GM18907 (cell line): ENCODE results near the gene ARHGEF39.
A peak's percentile ranks its signal among the peaks of the same experiment; 100 is the strongest.
"Not testable (repeated sequence)": the region's sequence is repeated elsewhere in the genome, so short reads cannot be mapped to it uniquely, and the experiment has no call there.

ENCODE experiments used
- ATAC-seq: cut with Tn5 transposase; IDR thresholded peaks from one replicate; pipeline ENCODE4 v1.9.1; 2021; ENCODE audit warnings: mild to moderate bottlenecking, moderate library complexity; ENCODE audit not compliant: unreplicated experiment

ARHGEF39 gene

GRCh38 chr9:35653611-35654010, 11.4 kb downstream of the ARHGEF39 start:
- ATAC-seq, result no peak

GRCh38 chr9:35652829-35653209, 12.2 kb downstream of the ARHGEF39 start:
- ATAC-seq, result no peak

- no peak for ATAC-seq
These were observed 12.8 kb downstream of the ARHGEF39 start for GRCh38 chr9:35651956-35652828.

DNA sequence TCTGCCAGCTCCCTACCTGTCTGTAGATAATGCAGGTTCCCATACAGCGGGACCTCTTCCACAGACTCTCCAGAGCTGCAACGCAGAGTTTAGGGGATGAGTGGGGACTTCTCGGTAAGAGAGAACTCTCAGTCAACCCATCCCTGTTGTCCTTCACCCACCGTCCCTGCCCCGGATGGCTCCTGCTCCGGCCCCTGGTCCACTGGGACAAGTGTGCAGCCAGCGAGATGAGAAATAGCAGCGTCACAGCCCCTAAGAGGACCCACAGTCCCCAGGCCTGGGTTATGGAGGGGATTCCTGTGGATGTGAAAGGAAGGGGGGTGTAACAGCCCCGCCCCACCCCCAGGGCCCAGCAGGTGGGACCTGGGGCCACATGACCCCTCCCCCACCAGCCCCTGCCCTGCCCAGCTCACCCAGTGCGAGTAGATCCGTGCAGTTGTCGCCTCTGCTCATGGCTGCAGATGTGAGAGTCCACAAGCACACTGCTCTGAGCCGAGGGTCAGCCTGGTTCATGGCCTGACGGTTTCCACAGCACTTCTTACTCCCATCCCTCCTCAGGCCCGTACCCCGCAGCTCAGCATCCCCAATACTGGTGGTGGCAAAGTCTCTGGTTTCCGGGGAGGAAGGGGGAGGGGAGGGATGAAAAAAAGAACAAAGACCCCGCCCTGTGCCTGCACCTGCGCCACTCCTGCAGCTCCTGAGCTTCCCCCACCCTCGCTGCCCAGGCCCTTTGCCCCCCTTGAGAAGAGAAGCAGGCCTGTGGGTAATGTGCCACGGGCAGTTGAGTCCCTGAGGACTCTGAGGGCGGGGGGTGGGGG, 14.4 kb downstream of the ARHGEF39 start, which contains the start of gene SIT1:
SIT1 (minus strand) TSS at position 591 of the 818 bp plus-strand sequence; CDS start at position 513, 78 bp downstream.
- no peak for ATAC-seq

DNA sequence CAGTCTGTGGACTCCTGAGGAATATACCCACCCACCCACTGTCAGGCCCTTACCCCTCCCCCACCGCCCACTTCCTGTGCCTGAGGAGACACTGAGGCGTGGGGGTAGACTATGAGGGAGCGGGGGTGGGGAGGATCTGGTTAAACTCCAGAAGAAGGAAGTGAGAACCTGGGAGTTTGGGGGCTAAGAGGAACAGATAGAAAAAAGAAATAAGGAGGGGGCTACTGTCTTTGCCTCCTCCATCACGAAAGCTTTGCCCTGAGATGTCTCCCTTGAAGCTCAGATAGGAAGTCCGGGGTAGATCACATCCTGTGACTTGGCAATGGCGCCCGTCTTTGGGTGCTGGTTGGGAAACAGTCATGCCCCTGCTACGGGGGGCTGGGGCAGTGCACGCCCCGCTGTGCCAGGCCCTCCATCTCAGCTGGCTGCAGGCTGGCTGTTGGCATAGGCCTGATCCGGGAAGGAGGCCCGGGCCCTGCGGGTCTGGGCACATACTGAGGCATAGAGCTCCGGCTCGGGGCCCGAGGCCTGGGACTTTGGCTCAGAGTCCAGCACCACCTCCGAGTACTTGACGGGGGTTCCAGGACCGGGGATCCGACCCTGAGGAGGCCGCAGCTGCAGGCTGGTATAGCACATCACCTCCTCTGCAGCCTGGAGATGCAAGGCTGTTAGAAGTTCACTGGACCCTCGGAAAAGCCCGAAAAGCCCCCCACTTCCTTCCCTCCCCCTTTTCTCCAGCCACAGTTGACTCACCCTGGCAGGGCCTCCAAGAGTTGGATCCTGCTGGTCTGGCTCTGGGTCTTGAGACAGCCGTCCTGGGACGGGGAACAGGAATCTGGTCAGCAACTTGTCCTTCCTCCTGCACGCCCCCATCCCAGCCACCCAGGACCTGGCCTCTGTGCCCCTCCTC, 15.3 kb downstream of the ARHGEF39 start:
- ATAC-seq, result no peak

DNA sequence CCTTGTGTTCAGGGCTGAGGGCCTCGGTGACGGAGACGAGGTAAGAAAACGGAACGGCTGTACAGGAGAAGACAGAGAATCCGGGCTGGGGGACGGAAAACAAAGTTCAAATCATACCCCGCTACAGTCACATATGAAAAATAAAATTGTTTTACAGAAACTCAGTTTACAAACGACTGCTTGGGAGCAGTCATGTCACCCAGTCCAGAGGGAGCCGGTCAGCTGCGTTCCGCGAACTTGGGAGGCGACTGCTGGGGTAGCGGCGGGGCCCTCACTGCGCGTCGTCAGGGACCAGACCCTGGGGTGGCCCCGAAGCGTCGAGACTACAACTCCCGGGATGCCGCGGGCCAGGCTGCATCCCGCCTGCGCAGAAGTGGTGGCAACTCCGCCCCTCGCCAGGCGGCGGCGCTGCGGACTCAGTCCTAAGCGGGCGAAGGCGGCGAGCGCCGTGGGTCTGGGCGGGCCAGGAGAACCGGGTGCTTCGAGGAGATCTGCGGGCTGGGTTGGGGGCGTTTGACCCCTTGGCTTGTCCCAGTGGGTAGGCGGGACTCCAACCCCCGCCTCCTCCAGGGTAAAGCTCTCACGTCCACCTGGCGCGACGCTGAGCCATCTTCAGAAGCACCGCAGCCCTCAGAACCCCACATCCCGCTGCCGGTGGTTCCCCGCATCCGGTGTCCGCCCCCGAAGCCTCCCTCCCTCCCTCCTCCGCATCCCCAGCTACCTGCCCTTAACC, 18.3 kb downstream of the ARHGEF39 start:
- peak; percentile 86 for ATAC-seq

DNA sequence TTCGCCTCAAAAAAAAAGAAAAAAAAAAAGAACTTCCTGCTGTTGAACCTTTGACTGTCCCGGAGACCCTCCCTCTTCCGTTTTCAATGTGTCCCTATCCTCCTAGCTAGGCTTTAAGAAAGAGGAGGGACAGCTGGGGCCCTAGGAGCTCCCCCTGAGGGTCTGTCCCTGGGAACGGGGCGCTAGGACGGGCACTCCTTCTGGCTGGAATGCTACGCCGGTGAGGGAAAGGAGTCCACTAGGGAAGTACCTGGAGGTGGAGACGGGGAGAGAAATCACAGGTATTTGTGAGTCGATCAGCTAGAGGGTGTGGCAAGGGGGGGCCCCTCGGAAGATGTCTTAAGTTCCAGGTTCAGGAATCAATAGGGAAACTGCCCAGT, 18.9 kb downstream of the ARHGEF39 start:
- peak; percentile 1 for ATAC-seq

- not testable (repeated sequence) for ATAC-seq
These were observed 19.3 kb downstream of the ARHGEF39 start for GRCh38 chr9:35645736-35646135.

- ATAC-seq, result no peak
These were observed 21.9 kb downstream of the ARHGEF39 start for GRCh38 chr9:35643046-35643445.

GRCh38 chr9:35641478-35641877, 23.5 kb downstream of the ARHGEF39 start:
- ATAC-seq, result not testable (repeated sequence)

DNA sequence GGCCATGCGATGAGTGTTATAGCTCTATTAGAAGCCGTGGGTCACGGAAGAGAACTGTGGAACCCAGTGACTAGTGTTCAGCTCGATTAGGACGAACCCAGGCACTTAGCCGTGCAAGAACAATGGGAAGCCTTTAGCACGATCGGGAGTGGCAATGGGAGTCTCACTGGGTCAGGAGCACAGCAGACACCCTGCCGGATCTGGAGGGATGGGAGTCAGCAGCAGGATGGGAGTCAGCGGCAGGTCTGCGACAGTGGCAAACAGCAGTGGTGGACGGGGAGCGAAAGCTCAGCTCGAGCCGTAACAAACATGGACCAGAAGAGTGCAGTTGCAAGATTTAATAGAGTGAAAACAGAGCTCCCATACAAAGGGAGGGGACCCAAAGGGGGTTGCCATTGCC, 24.6 kb downstream of the ARHGEF39 start:
- ATAC-seq, result not testable (repeated sequence)

GRCh38 chr9:35639631-35640030, 25.4 kb downstream of the ARHGEF39 start:
- no peak for ATAC-seq

- not testable (repeated sequence) for ATAC-seq
These were observed 25.8 kb downstream of the ARHGEF39 start for GRCh38 chr9:35639225-35639624.

- not testable (repeated sequence) for ATAC-seq
These were observed 26.2 kb downstream of the ARHGEF39 start for GRCh38 chr9:35638751-35639150.

- not testable (repeated sequence) for ATAC-seq
These were observed 27.5 kb downstream of the ARHGEF39 start for GRCh38 chr9:35637427-35637955.

- not testable (repeated sequence) for ATAC-seq
These were observed 28.1 kb downstream of the ARHGEF39 start for GRCh38 chr9:35636877-35637246.

- ATAC-seq, result no peak
These were observed 28.7 kb downstream of the ARHGEF39 start for GRCh38 chr9:35636135-35636876.

DNA sequence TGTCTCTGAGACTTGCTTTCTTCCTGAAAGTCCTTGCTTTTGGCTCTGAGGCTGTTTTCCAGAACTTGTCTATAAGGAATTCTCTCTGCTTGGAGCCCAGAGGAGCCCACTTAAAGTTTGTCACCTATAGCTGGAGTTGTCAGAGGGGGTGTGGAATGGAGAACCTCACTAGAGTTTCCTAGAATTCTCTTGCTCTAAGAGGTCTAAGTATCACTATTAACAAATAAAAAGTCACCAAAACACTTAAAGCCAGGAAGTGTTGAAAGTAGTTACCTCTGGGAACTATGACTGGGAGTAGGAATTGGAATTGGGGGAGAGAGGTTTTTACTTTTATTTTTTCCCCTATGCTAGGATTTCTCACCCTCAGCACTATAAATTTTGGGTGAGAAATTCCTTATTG, 29.3 kb downstream of the ARHGEF39 start:
- no peak for ATAC-seq

DNA sequence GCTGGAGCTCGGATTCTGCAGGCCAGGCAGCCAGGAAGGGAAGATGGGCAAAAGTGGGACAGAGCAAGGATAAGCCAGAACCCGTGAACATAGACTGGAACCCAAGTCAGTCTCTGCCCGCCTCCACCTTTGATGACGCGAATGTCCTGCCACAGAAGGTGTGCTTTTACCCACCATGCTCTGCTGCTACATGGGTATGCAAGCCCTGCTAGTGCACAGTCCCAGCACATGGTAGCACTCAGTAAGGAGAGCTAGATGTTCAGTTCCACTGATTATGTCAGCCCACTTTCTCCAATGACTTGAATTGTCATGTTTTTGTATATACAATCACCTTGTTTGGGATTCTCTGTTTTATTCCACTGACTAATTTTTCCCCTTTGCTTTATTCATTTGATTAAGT, 35.4 kb downstream of the ARHGEF39 start:
- no peak for ATAC-seq
